ENCODE results near the gene CTSS. TPM values are rescaled to one million over a fixed set of nuclear protein-coding genes. Genes with fewer than 3 reads are reported as not detected.

Gene CTSS
- total RNA-seq, 4 donors from 2014 or later: 6.7 to 21.7 (median 15.5) TPM

DNA sequence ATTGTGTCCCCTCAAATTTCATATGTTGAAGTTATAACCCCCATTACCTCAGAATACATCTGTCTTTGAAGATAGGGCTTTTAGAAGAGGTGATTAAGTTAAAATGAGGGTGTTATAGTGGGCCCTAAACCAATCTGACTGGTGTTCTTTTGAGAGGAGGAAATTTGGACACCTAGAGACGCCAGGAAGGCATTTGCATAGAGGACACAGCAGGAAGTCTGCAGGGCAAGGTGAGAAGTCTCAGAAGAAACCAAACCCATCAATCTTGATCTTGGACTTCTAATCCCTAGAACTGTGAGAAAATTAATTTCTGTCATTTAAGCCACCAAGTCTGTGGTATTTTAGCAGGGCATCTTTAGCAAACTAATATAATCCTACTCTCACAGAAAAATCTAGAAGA is 81.7 kb downstream of the CTSS start:
- TF ChIP-seq POLR2A (IDR thresholded peaks at IDR 0.05) (no peak), POLR2AphosphoS5 (IDR thresholded peaks at IDR 0.05) (no peak), CTCF (IDR thresholded peaks at IDR 0.05) (no peak), EP300 (IDR thresholded peaks at IDR 0.05) (no peak)
- no peak overlapping the region for H3K27ac ChIP-seq
- H3K27me3 ChIP-seq: no peaks in the 10 kb centered on the region
- H3K4me1 ChIP-seq: no peaks in the 10 kb centered on the region
- 68% methylated on average over 1 of the region's 1 CpG for WGBS
- DNase-seq (ENCODE audit: low spot score in 2 of 2): no peak
- peaks cover 18% of the 10 kb centered on the region for H3K36me3 ChIP-seq
- no peak overlapping the region for H3K4me3 ChIP-seq
- no peaks in the 10 kb centered on the region for H3K9me3 ChIP-seq

Other genes with a start within 250 kb of the CTSS start
- 10 to 100 TPM in 3 of 4 donors, 1 to 10 TPM in 1; 7.2 to 22.7 (median 18.0) TPM for gene ADAMTSL4, start 216.4 kb downstream of the CTSS start, total RNA-seq
- gene MCL1, start 186.2 kb downstream of the CTSS start, total RNA-seq: 100 to 1,000 TPM; 211 to 307 (median 270) TPM
- gene ENSA, start 136.2 kb downstream of the CTSS start, total RNA-seq: 100 to 1,000 TPM; 266 to 384 (median 291) TPM
- gene GOLPH3L, start 68.6 kb downstream of the CTSS start, total RNA-seq: 10 to 100 TPM; 18.4 to 36.6 (median 25.7) TPM
- gene HORMAD1, start 44.9 kb downstream of the CTSS start, total RNA-seq: 10 to 100 TPM in 1 of 4 donors, 1 to 10 TPM in 2, not detected in 1; 6.7 to 11.3 (median 8.4) TPM
- gene CTSK, start 42.5 kb upstream of the CTSS start, total RNA-seq: 10 to 100 TPM; 46.3 to 98.0 (median 64.2) TPM
- gene ARNT, start 110.8 kb upstream of the CTSS start, total RNA-seq: 10 to 100 TPM; 32.7 to 79.0 (median 41.7) TPM
- gene CTXND2, start 121.4 kb upstream of the CTSS start, total RNA-seq: not detected
- 10 to 100 TPM; 25.0 to 61.9 (median 38.5) TPM for gene SETDB1, start 160.6 kb upstream of the CTSS start, total RNA-seq
- gene CERS2, start 209.1 kb upstream of the CTSS start, total RNA-seq: 10 to 100 TPM; 46.5 to 57.9 (median 51.4) TPM
- gene ANXA9, start 216.5 kb upstream of the CTSS start, total RNA-seq: 10 to 100 TPM; 17.6 to 67.5 (median 45.8) TPM
- gene MINDY1, start 241.1 kb upstream of the CTSS start, total RNA-seq: 10 to 100 TPM; 31.7 to 59.1 (median 35.8) TPM
- 10 to 100 TPM; 16.5 to 24.2 (median 20.4) TPM for gene PRUNE1, start 242.7 kb upstream of the CTSS start, total RNA-seq